Measurements from ENCODE around the gene ZBTB7C.

ZBTB7C gene

DNA sequence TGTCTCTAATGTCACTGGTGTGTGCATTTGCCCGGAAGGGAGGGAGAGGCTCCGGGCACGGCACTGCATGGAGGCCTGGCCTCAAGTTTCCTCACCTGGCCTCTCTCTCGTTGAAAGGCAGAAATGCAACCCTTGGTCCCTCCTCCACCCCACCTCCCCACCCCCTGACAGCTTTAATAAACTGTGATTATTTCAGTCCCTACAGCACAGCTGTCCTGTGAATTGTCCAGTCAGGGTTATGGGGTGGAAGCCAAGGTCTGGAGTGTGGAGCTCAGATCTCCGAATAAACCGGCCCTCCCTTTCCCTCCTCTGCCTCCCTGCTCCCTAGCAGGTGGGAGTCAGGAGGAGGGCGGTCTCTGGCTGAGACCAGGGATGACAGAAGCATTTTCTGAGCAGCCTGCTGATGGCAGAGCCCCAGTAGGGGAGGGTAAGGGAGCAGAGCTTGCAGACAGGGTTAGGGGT lies 279.5 kb downstream of the ZBTB7C start:
- no peak overlapping the region for H3K4me3 ChIP-seq (ENCODE audit: low read length)
- DNase-seq (ENCODE audit: low read depth) = no peak
- TF ChIP-seq, protein P1, sequence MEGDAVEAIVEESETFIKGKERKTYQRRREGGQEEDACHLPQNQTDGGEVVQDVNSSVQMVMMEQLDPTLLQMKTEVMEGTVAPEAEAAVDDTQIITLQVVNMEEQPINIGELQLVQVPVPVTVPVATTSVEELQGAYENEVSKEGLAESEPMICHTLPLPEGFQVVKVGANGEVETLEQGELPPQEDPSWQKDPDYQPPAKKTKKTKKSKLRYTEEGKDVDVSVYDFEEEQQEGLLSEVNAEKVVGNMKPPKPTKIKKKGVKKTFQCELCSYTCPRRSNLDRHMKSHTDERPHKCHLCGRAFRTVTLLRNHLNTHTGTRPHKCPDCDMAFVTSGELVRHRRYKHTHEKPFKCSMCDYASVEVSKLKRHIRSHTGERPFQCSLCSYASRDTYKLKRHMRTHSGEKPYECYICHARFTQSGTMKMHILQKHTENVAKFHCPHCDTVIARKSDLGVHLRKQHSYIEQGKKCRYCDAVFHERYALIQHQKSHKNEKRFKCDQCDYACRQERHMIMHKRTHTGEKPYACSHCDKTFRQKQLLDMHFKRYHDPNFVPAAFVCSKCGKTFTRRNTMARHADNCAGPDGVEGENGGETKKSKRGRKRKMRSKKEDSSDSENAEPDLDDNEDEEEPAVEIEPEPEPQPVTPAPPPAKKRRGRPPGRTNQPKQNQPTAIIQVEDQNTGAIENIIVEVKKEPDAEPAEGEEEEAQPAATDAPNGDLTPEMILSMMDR (IDR thresholded peaks at IDR 0.05; ENCODE audit: insufficient read depth, low read depth, low read length, missing control alignments) = no peak

DNA sequence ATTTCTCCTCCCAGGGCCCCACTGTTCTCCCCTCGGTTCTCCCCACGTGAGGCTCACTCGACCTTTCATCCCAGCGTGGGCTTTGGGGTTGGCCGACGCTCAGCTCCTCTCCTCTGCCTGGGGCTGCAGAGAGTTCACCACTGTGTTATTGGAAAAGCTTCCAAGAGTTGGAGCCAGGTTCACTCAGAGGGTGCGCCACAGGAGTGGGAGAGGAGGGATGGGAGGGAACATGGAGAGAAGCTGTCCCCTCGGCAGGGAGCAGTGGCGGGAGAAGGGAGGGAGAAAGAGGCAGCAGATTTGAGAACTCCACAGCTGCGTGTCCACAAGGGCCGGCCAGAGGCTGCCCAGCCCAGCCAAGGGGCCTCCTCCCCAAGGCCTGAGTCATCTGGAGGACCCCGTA lies 281.6 kb downstream of the ZBTB7C start:
- H3K4me3 ChIP-seq (ENCODE audit: low read length) = no peak overlapping the region
- no peak for DNase-seq (ENCODE audit: low read depth)
- TF ChIP-seq, protein P1 (IDR thresholded peaks at IDR 0.05; ENCODE audit: insufficient read depth, low read depth, low read length, missing control alignments) = no peak

DNA sequence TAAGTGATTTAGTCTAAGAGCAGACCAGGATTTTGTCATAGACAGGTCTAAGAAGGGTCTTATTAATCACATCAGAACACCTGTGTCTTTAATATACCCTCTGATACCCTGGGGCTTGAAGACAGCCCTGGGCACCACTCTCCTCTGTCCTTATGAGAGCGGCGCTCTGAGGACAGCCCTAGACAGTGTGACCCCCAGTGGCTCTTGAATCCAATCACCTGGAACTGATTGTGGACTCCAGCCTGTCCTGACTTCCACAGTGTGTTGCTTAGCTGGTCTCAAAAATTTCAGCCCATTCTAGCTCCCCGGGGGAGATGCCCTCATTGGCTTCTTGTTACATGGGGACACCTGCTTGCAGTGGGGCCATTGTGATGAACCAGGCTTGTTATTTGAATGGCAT lies 282.9 kb downstream of the ZBTB7C start:
- TF ChIP-seq, protein P1 (IDR thresholded peaks at IDR 0.05; ENCODE audit: insufficient read depth, low read depth, low read length, missing control alignments) = no peak
- no peak for DNase-seq (ENCODE audit: low read depth)

DNA sequence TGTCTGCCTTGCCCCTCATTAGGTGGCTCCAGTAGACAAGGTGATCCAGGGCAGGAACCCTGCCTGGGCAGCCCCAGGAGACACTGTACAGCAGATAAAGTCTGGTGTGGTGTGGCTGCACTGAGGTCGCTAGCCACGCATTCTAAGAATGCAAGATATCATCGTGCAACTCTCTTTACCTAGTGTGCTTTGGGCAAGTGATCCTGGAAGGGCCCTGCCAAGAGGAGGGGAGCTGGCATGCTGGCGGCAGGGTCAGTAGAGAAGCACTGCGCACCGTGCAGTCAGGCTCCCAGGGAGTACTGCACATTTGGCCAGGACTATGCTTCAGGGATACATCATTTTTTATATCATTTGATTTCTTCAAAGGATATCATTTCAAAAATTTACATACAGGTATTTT lies 283.5 kb downstream of the ZBTB7C start:
- H3K4me3 ChIP-seq (ENCODE audit: low read length) = no peak overlapping the region
- TF ChIP-seq, protein P1 (IDR thresholded peaks at IDR 0.05; ENCODE audit: insufficient read depth, low read depth, low read length, missing control alignments) = no peak
- DNase-seq (ENCODE audit: low read depth) = no peak

More for the DNA sequence above, 282.9 kb downstream of the ZBTB7C start:
- H3K4me3 ChIP-seq (ENCODE audit: low read length) = no peak overlapping the region

DNA sequence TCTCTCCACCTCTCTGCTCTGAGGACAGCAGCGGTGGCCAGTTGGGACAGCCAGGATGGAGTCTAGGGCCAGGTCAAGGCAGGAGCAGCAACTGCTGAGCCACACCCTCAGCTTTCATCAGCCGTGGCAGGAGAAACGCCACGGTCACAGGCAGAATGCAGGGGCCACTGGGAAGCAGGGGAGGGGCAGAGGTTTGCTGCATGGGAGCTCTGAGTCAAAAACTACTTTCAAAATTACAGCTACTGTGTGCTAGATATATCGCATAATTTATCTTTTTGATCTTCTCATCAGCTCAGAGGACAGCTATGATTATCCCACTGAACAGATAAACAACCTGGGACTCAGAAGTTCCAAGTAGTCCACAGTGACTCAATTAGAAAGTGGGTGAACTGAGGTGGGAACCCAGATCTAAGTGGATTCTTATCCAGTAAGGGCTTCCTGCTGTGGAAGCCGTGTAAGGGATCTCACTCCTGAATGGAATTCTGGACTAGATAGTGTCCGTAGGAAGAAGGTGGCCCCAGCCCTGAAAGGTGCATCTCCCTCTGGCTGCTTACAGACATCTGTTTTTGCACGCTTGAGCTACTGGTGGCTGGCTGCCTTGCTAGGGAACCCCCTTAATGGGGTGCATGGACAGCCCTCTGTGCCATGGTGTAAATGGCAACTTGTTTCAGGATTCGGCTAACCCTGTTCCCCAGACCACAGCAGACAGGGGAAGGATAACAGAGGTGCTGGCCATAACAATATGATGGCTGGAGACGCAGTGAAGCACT lies 284.1 kb downstream of the ZBTB7C start:
- no peak for DNase-seq (ENCODE audit: low read depth)
- TF ChIP-seq, protein P1 (IDR thresholded peaks at IDR 0.05; ENCODE audit: insufficient read depth, low read depth, low read length, missing control alignments) = no peak
- H3K4me3 ChIP-seq (ENCODE audit: low read length) = no peak overlapping the region

DNA sequence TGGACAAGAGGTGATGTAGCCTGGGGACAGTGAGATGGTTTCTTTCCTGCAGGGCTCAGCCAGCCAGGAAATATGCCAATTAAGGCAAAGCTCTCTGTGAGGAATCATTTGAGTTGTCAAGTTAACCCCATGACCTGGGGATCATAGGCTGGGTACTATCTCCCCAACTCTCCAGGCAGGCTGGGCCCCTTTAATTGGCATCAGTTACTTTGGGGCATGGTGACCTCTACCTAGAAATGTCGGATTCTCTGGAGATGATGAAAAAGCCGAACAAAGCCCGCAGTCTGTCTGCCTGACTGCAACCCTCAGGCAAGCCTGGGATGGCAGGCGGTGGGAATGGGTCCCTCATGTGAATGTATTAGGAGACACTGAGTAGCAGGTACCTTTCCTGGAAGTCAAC lies 285.2 kb downstream of the ZBTB7C start:
- TF ChIP-seq, protein P1 (IDR thresholded peaks at IDR 0.05; ENCODE audit: insufficient read depth, low read depth, low read length, missing control alignments) = no peak
- no peak for DNase-seq (ENCODE audit: low read depth)
- H3K4me3 ChIP-seq (ENCODE audit: low read length) = no peak overlapping the region

DNA sequence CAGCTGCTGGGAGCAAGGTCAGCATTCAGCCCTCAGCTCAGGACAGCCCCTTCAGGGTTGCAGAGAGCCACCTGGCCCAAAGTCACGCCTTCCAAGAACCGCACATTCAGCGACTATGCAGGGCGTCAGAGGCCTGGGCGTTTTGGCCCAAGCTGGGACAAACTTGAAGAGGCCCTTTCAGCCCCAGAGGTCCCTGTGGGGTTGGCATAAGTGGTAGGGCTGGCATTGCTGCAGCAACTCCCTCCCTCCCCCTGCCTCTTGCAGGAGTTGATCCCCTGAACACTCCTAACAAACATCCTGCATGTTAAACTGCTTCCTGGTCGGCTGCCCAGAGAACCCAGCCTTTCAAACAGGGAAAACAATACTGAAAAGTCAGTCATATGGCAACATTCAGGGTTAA lies 285.9 kb downstream of the ZBTB7C start:
- no peak overlapping the region for H3K4me3 ChIP-seq (ENCODE audit: low read length)
- TF ChIP-seq, protein P1 (IDR thresholded peaks at IDR 0.05; ENCODE audit: insufficient read depth, low read depth, low read length, missing control alignments) = no peak
- DNase-seq (ENCODE audit: low read depth) = no peak
